Measurements from ENCODE around the gene TMEM132A.

The TMEM132A gene

DNA sequence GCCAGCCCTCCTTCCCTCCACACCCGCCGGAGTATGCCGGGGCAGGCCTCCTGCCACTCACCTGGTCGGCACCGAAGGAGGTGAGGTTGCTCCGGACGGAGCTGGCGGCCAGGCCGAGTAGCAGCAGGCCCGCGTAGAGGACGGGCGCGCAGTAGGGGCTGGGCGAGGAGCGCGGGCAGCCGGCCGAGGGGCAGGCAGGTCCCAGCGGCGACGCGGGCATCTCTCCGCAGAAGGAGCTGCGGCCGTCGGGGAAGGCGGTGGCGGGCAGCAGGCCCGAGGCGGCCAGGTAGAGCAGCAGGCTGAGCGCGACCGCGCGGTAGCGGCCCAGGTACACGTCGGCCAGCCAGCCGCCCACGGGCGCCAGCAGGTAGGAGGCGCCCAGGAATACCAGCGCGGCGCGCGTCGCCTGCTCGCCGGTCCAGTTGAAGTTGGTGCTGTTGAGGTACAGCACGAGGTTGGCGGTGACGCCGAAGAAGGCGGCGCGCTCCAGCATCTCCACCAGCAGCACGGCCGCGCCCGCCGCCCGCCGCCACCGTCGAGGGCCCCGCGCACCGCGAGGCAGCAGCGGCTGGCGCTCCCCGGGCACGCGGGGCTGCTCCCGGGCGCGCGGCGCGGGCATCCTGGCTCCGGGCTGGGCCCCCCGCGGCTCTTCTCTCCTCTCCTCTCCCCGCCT lies 26.8 kb downstream of the TMEM132A start:
- peak; percentile 17 for DNase-seq (ENCODE audit: low read depth)
- TF ChIP-seq, protein P1, sequence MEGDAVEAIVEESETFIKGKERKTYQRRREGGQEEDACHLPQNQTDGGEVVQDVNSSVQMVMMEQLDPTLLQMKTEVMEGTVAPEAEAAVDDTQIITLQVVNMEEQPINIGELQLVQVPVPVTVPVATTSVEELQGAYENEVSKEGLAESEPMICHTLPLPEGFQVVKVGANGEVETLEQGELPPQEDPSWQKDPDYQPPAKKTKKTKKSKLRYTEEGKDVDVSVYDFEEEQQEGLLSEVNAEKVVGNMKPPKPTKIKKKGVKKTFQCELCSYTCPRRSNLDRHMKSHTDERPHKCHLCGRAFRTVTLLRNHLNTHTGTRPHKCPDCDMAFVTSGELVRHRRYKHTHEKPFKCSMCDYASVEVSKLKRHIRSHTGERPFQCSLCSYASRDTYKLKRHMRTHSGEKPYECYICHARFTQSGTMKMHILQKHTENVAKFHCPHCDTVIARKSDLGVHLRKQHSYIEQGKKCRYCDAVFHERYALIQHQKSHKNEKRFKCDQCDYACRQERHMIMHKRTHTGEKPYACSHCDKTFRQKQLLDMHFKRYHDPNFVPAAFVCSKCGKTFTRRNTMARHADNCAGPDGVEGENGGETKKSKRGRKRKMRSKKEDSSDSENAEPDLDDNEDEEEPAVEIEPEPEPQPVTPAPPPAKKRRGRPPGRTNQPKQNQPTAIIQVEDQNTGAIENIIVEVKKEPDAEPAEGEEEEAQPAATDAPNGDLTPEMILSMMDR (conservative IDR thresholded peaks at IDR 0.05; ENCODE audit: low read depth, low read length) = no peak
- peak overlapping the region; percentile 57 for H3K4me3 ChIP-seq (ENCODE audit: low read depth, low read length)

DNA sequence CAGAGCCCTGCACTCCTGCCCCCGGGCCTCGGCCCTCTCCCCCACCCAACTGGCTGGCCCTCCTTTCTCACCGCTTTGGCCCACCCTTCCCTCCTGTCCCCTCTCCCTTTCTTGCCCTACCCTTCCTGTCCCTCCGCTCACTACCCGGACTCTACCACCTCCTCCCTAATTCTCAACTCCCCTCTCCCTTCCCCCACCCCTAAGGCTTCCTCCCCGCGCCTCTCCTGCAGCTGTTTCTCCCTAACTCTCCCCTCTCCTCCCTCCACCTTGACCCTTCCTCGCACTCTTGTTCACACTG lies 27.3 kb downstream of the TMEM132A start:
- TF ChIP-seq, protein P1 (conservative IDR thresholded peaks at IDR 0.05; ENCODE audit: low read depth, low read length) = no peak
- DNase-seq (ENCODE audit: low read depth) = no peak
- H3K4me3 ChIP-seq (ENCODE audit: low read depth, low read length) = peak overlapping the region; percentile 57

- DNase-seq (ENCODE audit: low read depth) = peak; percentile 50
- H3K4me3 ChIP-seq (ENCODE audit: low read depth, low read length) = peak within 1 kb of the TSS; percentile 57
- TF ChIP-seq, protein P1 (conservative IDR thresholded peaks at IDR 0.05; ENCODE audit: low read depth, low read length) = no peak
Observed at GRCh38 chr11:60951904-60952741, 27.9 kb downstream of the TMEM132A start, which contains the start of gene SLC15A3. Gene SLC15A3, minus strand, starts transcription at chr11:60952176. Its CDS starts 625 bp downstream, at chr11:60951551.

DNA sequence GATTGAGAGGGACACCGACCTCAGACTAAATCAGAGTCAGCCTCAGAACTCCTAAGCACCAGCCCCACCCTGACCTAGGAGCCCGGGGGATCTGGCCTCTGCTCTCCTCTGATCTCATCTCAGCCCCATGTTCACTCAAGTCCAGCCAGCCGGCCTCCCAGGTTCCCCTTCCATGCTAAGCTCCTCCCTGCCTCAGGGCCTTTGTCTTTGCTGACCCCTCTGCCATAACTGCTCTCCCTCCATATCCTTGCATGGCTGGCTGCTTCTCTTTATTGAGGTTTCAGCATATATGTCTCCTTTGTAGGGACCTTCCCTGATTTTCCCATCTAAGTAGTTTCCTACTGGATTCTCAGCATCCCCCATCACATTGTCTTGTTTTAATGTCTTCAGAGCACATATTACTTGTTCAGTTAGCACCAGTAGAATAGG lies 28.5 kb downstream of the TMEM132A start:
- TF ChIP-seq, protein P1 (conservative IDR thresholded peaks at IDR 0.05; ENCODE audit: low read depth, low read length) = no peak
- DNase-seq (ENCODE audit: low read depth) = no peak
- no peak overlapping the region for H3K4me3 ChIP-seq (ENCODE audit: low read depth, low read length)

DNA sequence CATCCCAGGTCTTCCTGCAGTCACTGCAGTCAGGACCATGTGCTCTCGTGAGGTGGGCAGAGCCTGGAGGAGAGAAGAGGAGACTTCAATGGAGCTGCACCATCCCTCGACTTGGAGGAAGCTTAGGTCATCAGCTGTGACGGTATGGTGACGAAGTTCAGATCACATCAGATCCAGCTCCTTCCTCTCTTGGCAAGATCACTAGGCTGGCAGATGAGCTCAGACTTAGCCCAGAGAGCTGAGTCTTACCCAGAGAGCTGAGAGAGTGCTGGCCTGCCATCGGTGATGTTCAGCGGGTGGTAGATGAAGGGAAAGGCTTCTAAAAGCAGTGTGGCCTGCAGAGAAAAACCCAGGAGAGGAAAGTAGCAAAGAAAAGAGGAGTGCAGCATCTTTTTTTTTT lies 29.5 kb downstream of the TMEM132A start:
- H3K4me3 ChIP-seq (ENCODE audit: low read depth, low read length) = no peak overlapping the region
- no peak for DNase-seq (ENCODE audit: low read depth)
- TF ChIP-seq, protein P1 (conservative IDR thresholded peaks at IDR 0.05; ENCODE audit: low read depth, low read length) = no peak

GRCh38 chr11:60954421-60954820 lies 30.2 kb downstream of the TMEM132A start:
- H3K4me3 ChIP-seq (ENCODE audit: low read depth, low read length) = no peak overlapping the region
- TF ChIP-seq, protein P1 (conservative IDR thresholded peaks at IDR 0.05; ENCODE audit: low read depth, low read length) = no peak
- DNase-seq (ENCODE audit: low read depth) = no peak

Measured in choroid plexus epithelial cell (primary cell).